Colonic mucosa (tissue), 4 donors: ENCODE results near the gene BCAS3. TPM values are rescaled to one million over a fixed set of nuclear protein-coding genes. Genes with fewer than 3 reads are reported as not detected.

Experiments
- DNase-seq: peaks from one replicate; pipeline ENCODE4 v3.0.0-alpha.2; 2020
- H3K27ac ChIP-seq: fragments of 200-600 bp; one replicate; pipeline ENCODE4 v1.8.0; 2021
- H3K27me3 ChIP-seq: fragments of 200-600 bp; one replicate; pipeline ENCODE4 v1.8.0; 2021
- H3K36me3 ChIP-seq: fragments of 200-600 bp; one replicate; pipeline ENCODE4 v1.8.0; 2021
- H3K4me1 ChIP-seq: fragments of 200-600 bp; one replicate; pipeline ENCODE4 v1.8.0; 2021; ENCODE audit warnings: mild to moderate bottlenecking
- H3K4me3 ChIP-seq: fragments of 200-600 bp; one replicate; pipeline ENCODE4 v1.8.0; 2021
- H3K9ac ChIP-seq, 2 donors: one replicate each; pipeline ENCODE4 v1.7.0; 2013; ENCODE audit warnings: control low read depth in 2 of 2, low read depth in 2 of 2, low read length in 2 of 2
- H3K9me3 ChIP-seq: fragments of 200-600 bp; one replicate; pipeline ENCODE4 v1.8.0; 2021
- CTCF ChIP-seq: fragments of 200-600 bp; IDR thresholded peaks from one replicate; pipeline ENCODE4 v1.8.0; 2022; ENCODE audit warnings: antibody characterized with exemption, mild to moderate bottlenecking
- intact Hi-C: fragments of 100-400 bp; cut with DNase I; formaldehyde crosslinking; loops from one replicate; pipeline ENCODE4 v1.14.1; 2022
- total RNA-seq, 2 donors: library from RNA; stranded (reverse); fragmentation: NEBNext Ultra II Directional in 1 of 2; extraction: Animal tissue kit (Norgen Biotek cat#: 25700) in 1 of 2; gene quantifications; one replicate each; pipeline ENCODE4 v1.2.1, GENCODE V29; 2021
- donor health status: healthy.
- donor health status: DM: no; HTN: no; CAD: no.
- donor health status: DM: no; HTN: no; CAD: no.

BCAS3 gene
- total RNA-seq, 2 donors from 2014 or later: 11.0 to 17.8 TPM

GRCh38 chr17:60645918-60646523, 31.6 kb upstream of the BCAS3 start:
- no peak for DNase-seq
- H3K9ac ChIP-seq: no peak overlapping the region
- H3K4me1 ChIP-seq: no peaks in the 10 kb centered on the region
- H3K4me3 ChIP-seq: no peak overlapping the region
- H3K36me3 ChIP-seq: no peaks in the 10 kb centered on the region
- no peaks in the 10 kb centered on the region for H3K27me3 ChIP-seq
- no peak for TF ChIP-seq CTCF
- no peaks in the 10 kb centered on the region for H3K9me3 ChIP-seq
- intact Hi-C loops: no loop called here
- H3K27ac ChIP-seq: no peak overlapping the region

GRCh38 chr17:60646701-60647100, 30.9 kb upstream of the BCAS3 start:
- no peaks in the 10 kb centered on the region for H3K36me3 ChIP-seq
- H3K9me3 ChIP-seq: no peaks in the 10 kb centered on the region
- H3K27me3 ChIP-seq: no peaks in the 10 kb centered on the region
- no peak overlapping the region for H3K27ac ChIP-seq
- DNase-seq: no peak
- no peaks in the 10 kb centered on the region for H3K4me1 ChIP-seq
- intact Hi-C loops: no loop called here
- H3K4me3 ChIP-seq: no peak overlapping the region
- no peak overlapping the region for H3K9ac ChIP-seq
- no peak for TF ChIP-seq CTCF

GRCh38 chr17:60647705-60648104, 29.9 kb upstream of the BCAS3 start:
- H3K27ac ChIP-seq: no peak overlapping the region
- H3K9ac ChIP-seq: no peak overlapping the region
- no peak for DNase-seq
- H3K4me3 ChIP-seq: no peak overlapping the region
- H3K27me3 ChIP-seq: no peaks in the 10 kb centered on the region
- intact Hi-C loops: no loop called here
- H3K36me3 ChIP-seq: no peaks in the 10 kb centered on the region
- H3K4me1 ChIP-seq: no peaks in the 10 kb centered on the region
- no peak for TF ChIP-seq CTCF
- no peaks in the 10 kb centered on the region for H3K9me3 ChIP-seq

GRCh38 chr17:60652454-60653247, 25.0 kb upstream of the BCAS3 start:
- no peak overlapping the region for H3K9ac ChIP-seq
- no peak overlapping the region for H3K4me3 ChIP-seq
- intact Hi-C loops: no loop called here
- TF ChIP-seq CTCF: no peak
- H3K27me3 ChIP-seq: no peaks in the 10 kb centered on the region
- no peak for DNase-seq
- H3K9me3 ChIP-seq: no peaks in the 10 kb centered on the region
- H3K27ac ChIP-seq: no peak overlapping the region
- no peaks in the 10 kb centered on the region for H3K4me1 ChIP-seq
- H3K36me3 ChIP-seq: no peaks in the 10 kb centered on the region

GRCh38 chr17:60653569-60653968, 24.1 kb upstream of the BCAS3 start:
- intact Hi-C loops: no loop called here
- DNase-seq: no peak
- Histone ChIP-seq H3K27ac (no peak overlapping the region), H3K4me3 (no peak overlapping the region), H3K9me3 (no peaks in the 10 kb centered on the region), H3K4me1 (no peaks in the 10 kb centered on the region), H3K27me3 (no peaks in the 10 kb centered on the region), H3K36me3 (no peaks in the 10 kb centered on the region), H3K9ac (no peak overlapping the region)
- no peak for TF ChIP-seq CTCF
